Measurements from ENCODE around the gene AGPAT4.
"Not testable (repeated sequence)": the region's sequence is repeated elsewhere in the genome, so short reads cannot be mapped to it uniquely, and the experiment has no call there.

The AGPAT4 gene

GRCh38 chr6:161200610-161201370 lies 73.1 kb downstream of the AGPAT4 start:
- no peak for DNase-seq (ENCODE audit: low spot score)

GRCh38 chr6:161199850-161200249 lies 74.0 kb downstream of the AGPAT4 start:
- DNase-seq (ENCODE audit: low spot score) = no peak

DNA sequence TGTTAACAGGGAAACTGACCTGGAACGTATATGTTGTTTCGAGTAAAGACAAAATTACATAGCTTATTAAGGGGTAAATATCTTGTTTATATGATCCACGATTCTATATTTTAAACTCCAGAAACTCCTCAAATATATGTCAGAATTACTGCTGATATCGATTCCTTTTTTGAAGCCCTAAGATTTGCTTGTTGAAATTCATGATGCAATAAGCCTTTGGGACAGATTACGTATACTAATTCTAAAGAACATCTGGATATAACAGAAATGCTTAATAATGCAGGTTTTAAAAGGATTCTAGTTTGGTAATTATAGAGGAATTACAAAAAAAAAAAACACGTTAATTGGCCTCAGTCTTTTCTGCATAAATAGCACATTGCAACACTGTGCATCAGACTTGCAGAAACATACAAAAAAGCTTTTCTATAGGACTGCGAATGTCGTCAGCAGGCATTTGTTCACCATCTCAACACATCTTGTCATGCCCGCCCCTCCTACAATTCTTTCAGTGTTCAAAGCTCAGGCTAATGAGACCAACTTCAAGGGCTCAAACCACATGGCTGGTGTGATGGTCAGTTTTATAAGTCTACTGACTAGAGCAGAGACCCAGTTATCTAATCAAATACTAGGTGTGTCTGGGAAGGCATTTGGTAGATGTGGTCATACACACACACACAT lies 74.9 kb downstream of the AGPAT4 start:
- DNase-seq (ENCODE audit: low spot score) = no peak

- no peak for DNase-seq (ENCODE audit: low spot score)
These were observed 75.7 kb downstream of the AGPAT4 start for GRCh38 chr6:161198176-161198575.

DNA sequence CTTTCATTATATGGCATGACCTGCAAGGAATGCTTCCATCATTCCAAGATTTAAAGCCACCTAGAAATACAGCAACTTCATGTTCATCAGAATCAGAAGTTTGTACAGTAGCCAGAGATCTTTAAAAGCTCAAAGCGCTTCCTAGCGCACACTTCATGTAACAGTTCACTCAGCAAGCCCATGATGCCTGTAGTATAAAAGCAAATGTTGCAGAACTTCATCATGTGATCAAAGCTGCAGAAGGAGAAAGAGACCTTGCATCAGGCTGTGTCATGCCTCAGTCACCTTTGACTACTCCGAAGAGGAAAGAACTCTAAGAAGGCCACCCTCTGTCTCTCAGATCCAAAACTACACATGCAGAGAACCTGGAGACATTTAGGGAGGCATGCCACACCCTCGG lies 78.5 kb downstream of the AGPAT4 start:
- no peak for DNase-seq (ENCODE audit: low spot score)

GRCh38 chr6:161194374-161194773 lies 79.5 kb downstream of the AGPAT4 start:
- no peak for DNase-seq (ENCODE audit: low spot score)

DNA sequence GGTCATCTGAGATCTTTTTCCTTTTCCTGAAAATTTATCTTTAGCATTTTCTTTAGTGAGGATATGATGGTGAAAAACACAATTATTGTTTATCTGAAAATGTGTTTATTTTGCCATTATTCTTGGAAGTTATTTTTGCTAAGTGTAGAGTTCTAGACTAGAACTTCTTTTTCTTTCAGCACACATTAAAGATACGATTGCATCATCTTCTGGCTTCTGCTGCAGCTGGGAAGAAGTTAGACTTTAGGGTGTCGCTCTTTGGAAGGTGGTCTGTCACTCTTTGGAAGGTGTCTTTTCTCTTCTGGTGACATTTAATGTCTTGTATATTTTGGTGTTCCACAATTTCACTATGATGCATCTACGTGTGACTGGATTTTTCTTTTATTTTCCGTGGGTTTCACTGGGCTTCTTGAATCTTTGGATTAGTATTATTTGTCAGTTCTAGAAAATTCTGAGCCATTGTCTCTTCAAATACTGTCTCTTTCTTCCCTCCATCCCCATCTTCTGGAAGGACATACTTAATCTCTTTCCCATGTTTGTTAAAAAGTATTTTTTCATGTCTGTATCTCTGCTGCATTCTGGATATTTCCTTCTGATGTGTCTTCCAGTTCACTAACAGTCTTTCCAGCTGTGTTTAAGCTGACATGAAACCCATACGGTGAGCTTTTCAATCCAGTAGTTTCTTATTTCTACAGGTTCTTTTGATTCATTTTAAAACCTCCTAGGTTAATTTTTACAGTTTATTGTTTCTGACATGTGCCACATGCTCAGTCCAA lies 81.0 kb downstream of the AGPAT4 start:
- DNase-seq (ENCODE audit: low spot score) = no peak

DNA sequence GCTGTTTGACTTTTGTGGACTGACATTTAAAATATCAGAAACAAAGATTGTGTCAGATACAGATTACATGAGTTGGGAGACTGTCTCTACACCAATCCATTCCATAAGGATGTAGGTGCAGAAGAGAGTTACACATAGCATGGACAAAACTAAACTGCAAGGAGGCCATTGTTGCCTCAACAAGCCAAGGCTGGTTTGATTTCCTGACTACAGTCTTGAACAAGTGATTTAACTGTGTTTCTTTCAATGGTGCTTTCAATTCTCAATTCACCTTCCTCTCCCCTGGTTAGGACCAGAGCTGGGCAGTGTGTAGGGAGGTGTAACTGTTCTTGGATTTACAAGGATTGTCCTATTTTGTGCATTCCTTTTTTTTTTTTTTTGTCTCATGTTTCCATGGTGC lies 82.2 kb downstream of the AGPAT4 start:
- DNase-seq (ENCODE audit: low spot score) = no peak

- no peak for DNase-seq (ENCODE audit: low spot score)
These were observed 82.9 kb downstream of the AGPAT4 start for GRCh38 chr6:161191007-161191406.

GRCh38 chr6:161189891-161190290 lies 84.0 kb downstream of the AGPAT4 start:
- DNase-seq (ENCODE audit: low spot score) = no peak

- DNase-seq (ENCODE audit: low spot score) = no peak
These were observed 85.1 kb downstream of the AGPAT4 start for GRCh38 chr6:161188547-161189465.

- DNase-seq (ENCODE audit: low spot score) = no peak
These were observed 87.6 kb downstream of the AGPAT4 start for GRCh38 chr6:161186173-161186769.

DNA sequence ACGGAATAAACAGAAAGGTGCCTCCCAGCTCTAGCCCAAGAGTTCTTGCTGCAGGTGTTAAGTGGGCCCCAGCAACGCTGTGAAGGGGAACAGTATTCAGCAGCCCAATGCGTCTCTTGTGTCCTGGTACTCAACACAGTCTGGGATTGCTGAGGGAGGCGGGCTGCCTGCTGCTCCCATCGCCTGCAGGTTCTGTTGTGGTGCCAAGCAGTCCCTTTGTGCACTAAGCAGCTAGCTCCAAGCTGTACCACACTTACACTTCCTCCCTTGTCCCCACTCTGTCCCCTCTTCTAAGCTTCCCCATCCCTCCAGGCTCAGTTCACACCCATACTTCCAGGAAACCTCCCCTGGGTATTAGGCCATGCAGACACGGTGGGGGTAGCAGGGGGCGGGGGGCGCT lies 92.7 kb downstream of the AGPAT4 start:
- peak; percentile 73 for DNase-seq (ENCODE audit: low spot score)

GRCh38 chr6:161178155-161178554 lies 95.7 kb downstream of the AGPAT4 start:
- DNase-seq (ENCODE audit: low spot score) = not testable (repeated sequence)

- DNase-seq (ENCODE audit: low spot score) = not testable (repeated sequence)
These were observed 97.4 kb downstream of the AGPAT4 start for GRCh38 chr6:161176428-161176827.

GRCh38 chr6:161172769-161173168 lies 101.1 kb downstream of the AGPAT4 start:
- not testable (repeated sequence) for DNase-seq (ENCODE audit: low spot score)

DNA sequence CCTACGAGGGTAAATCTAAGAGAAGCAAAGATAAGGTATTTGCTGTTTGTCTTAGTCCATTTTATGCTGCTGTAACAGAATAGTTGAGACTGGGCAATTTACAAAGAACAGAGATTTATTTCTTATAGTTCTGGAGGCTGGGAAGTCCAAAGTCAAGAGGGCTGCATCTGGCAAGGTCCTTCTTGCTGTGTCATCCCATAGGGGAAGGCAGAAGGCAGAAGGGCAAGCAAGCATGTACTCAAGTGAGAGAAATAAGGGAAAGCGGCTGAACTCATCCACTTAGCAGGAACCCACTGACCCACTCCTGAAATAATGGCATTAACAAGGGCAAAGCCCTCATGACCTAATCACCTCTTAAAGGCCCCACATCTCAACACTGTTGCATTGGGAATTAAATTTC lies 102.7 kb downstream of the AGPAT4 start:
- DNase-seq (ENCODE audit: low spot score) = no peak

DNA sequence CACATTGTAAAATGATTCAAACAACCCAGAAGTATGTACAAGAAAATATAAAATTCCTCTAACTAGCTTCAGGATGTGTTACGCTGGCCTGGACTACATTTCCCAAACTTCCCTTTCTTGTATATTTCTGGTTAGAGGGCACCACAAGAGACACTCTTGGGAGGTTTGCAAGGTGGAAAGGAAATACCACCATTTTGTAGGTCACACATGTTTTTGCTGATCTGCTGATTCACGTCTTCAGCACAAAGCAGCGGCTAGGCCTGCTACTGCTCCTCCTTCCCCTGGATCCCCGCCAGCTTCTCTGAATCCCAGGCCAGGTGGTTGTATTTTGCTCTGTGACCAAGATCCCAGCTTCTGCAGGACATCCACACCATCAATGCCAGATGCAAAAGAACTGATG lies 104.2 kb downstream of the AGPAT4 start:
- no peak for DNase-seq (ENCODE audit: low spot score)

GRCh38 chr6:161169035-161169434 lies 104.8 kb downstream of the AGPAT4 start:
- no peak for DNase-seq (ENCODE audit: low spot score)

DNA sequence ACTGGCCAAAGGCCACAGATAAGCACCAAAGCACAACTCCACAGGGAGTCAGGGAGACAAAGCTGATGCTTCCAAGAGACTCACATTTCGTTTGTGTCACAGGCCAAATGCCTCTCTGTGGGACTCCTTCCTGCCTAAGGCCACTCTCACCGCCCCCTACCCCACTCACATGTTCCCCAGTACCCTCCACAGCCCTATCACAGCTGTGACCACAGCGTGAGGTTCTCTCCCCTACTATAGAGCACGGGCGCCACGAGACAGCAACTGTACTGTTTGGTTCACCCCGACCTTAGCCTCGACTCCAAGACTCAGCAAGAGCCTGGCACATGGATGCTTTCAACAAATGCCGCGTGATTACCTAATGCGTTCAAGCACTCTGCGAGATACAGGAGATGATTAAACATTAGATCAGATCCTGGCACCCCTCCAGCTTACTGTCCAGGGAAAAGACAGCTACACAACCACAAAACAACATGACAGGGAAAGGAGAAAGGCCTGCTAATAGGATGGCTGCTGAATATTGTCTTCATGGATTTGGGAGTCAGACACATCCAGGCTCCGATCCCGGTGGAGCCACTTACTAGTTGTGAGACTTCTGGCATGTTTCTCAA lies 105.5 kb downstream of the AGPAT4 start:
- DNase-seq (ENCODE audit: low spot score) = peak; percentile 60

- DNase-seq (ENCODE audit: low spot score) = no peak
These were observed 107.2 kb downstream of the AGPAT4 start for GRCh38 chr6:161166677-161167076.

All from globus pallidus (tissue), 1 donor.